ENCODE measurements around the gene DOCK2. TPM values are rescaled to one million over a fixed set of nuclear protein-coding genes. Genes with fewer than 3 reads are reported as not detected.
"Not testable (repeated sequence)": the region's sequence is repeated elsewhere in the genome, so short reads cannot be mapped to it uniquely, and the experiment has no call there.

The DOCK2 gene
- total RNA-seq = 49.4 TPM
- long read RNA-seq, partial matches to known transcripts = 14 of 42 reads
- long read RNA-seq, other reads (novel, unspliced or antisense) = 25 of 42 reads

- no peak for DNase-seq (ENCODE audit: low spot score)
Measured at GRCh38 chr5:169637085-169637548, at the start of gene DOCK2. DOCK2 (plus strand) TSS chr5:169637275; CDS start chr5:169637327, 52 bp downstream.

- DNase-seq (ENCODE audit: low spot score) = no peak
Measured at GRCh38 chr5:169590602-169591001, 46.5 kb upstream of the DOCK2 start.

- DNase-seq (ENCODE audit: low spot score) = no peak
Measured at GRCh38 chr5:169591636-169592035, 45.4 kb upstream of the DOCK2 start.

GRCh38 chr5:169592937-169593650 lies 44.0 kb upstream of the DOCK2 start:
- DNase-seq (ENCODE audit: low spot score) = no peak

- DNase-seq (ENCODE audit: low spot score) = no peak
Measured at GRCh38 chr5:169595172-169595820, 41.8 kb upstream of the DOCK2 start.

- DNase-seq (ENCODE audit: low spot score) = no peak
Measured at GRCh38 chr5:169599451-169599850, 37.6 kb upstream of the DOCK2 start.

- no peak for DNase-seq (ENCODE audit: low spot score)
Measured at GRCh38 chr5:169602535-169602934, 34.5 kb upstream of the DOCK2 start.

- no peak for DNase-seq (ENCODE audit: low spot score)
Measured at GRCh38 chr5:169606279-169606678, 30.8 kb upstream of the DOCK2 start.

GRCh38 chr5:169607882-169608281 lies 29.2 kb upstream of the DOCK2 start:
- no peak for DNase-seq (ENCODE audit: low spot score)

- no peak for DNase-seq (ENCODE audit: low spot score)
Measured at GRCh38 chr5:169609716-169610115, 27.4 kb upstream of the DOCK2 start.

GRCh38 chr5:169610606-169611005 lies 26.5 kb upstream of the DOCK2 start:
- DNase-seq (ENCODE audit: low spot score) = no peak

- DNase-seq (ENCODE audit: low spot score) = no peak
Measured at GRCh38 chr5:169615561-169615960, 21.5 kb upstream of the DOCK2 start.

GRCh38 chr5:169624307-169624706 lies 12.8 kb upstream of the DOCK2 start:
- not testable (repeated sequence) for DNase-seq (ENCODE audit: low spot score)

GRCh38 chr5:169626779-169627178 lies 10.3 kb upstream of the DOCK2 start:
- DNase-seq (ENCODE audit: low spot score) = no peak

- DNase-seq (ENCODE audit: low spot score) = no peak
Measured at GRCh38 chr5:169627551-169627950, 9.5 kb upstream of the DOCK2 start.

GRCh38 chr5:169628892-169629291 lies 8.2 kb upstream of the DOCK2 start:
- DNase-seq (ENCODE audit: low spot score) = no peak

GRCh38 chr5:169629847-169630548 lies 7.1 kb upstream of the DOCK2 start:
- DNase-seq (ENCODE audit: low spot score) = no peak

GRCh38 chr5:169631360-169631759 lies 5.7 kb upstream of the DOCK2 start:
- no peak for DNase-seq (ENCODE audit: low spot score)

GRCh38 chr5:169632946-169633345 lies 4.1 kb upstream of the DOCK2 start:
- DNase-seq (ENCODE audit: low spot score) = no peak

GRCh38 chr5:169634606-169635005 lies 2.5 kb upstream of the DOCK2 start:
- DNase-seq (ENCODE audit: low spot score) = no peak

- no peak for DNase-seq (ENCODE audit: low spot score)
Measured at GRCh38 chr5:169635936-169636335, 1.1 kb upstream of the DOCK2 start.

GRCh38 chr5:169636477-169637084 lies 494 bp upstream of the DOCK2 start:
- no peak for DNase-seq (ENCODE audit: low spot score)

All from mesenteric fat pad (tissue), 1 donor.